Daoy (cell line): ENCODE results near the gene GRAP. TPM values are rescaled to one million over a fixed set of nuclear protein-coding genes. Genes with fewer than 3 reads are reported as not detected.
"Not testable (repeated sequence)": the region's sequence is repeated elsewhere in the genome, so short reads cannot be mapped to it uniquely, and the experiment has no call there.

ENCODE experiments used
- DNase-seq: peaks from one replicate; pipeline ENCODE4 v3.0.0-alpha.2; 2015; ENCODE audit warnings: low read depth
- total RNA-seq: library from RNA; depleted of rRNA; stranded (reverse); fragments of >200 nt; shearing (Covaris generic); gene quantifications from 2 replicates; pipeline ENCODE4 v1.2.3, GENCODE V29; 2014

GRAP gene
- total RNA-seq, 1 experiment from 2014 or later = not detected

DNA sequence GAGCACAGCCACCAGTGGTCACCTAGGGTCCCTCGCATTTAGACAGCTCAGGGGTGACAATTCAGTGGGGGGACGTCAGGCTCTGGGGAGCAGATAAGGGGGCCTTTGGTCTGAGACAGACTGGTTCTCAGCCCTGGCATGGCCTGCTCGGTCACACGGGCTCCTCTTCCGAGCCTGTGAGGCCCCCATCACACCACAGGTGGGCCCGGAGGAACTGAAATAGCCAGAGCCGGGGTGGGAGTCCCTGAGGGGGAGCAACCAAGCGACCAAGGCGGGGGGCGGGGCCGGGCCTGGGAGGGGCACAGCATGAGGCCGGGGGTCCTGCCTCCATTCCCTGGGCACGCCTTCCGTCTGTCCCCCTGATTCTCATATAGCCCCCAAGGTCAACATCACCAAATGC is 4.4 kb downstream of the GRAP start:
- DNase-seq = not testable (repeated sequence)

DNA sequence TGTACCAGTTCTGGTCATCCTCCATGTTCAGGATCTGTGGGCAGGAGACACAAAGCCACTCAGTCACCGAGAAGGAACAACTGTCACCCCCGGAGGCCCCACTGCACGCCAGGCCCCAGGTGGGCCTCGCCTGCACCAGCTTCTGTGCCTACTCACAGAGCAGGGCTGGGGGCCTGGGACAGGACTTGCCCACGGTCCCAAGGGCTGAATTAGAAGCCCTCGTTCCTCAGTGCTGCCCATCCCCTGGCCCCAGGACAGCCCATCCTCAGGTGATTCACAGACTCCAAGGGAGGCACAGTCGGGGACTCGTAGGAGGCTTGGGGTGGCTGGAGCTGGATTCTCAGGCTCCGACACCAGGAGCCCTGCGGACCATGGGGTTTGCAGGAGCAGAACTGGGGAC is 4.9 kb downstream of the GRAP start:
- DNase-seq = not testable (repeated sequence)

DNA sequence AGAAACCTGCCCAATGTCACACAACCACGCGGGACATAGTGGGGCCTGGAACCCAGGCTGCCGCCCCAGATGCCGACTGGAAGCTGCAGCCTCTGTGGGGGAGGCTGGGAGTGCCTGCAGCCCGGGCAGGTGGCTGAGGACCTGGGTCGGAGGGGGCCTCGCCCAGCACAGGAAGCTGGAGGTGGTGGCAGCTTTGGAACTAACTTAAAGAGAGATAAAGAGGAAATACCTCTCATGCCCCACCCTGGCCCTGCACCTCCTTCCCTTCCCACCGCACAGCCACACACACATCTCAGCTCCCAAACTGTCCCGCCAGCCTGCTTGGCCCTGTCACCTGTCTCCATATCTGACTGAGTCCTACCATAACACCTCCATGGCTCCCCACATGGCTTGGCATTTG is 6.4 kb downstream of the GRAP start:
- DNase-seq = not testable (repeated sequence)

DNA sequence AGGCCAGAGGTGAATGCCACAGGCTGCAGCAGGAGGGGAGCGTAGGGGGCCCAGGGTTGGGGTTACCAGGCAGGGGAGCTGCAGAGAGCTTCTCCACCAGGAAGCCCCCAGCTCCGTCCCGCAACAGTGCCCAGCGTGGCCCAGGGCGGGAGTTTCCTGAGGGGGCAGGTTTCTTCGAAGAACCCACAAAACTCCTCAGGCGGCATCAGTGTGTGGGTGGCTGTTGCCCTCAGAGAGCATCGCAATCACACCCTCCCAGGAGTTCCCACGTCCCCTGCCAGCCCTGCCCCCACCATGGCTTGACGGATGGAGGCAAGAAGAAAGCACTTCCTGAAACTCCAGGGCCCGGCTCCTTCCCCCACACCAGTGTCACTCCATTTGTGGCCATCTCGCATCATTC is 8.0 kb downstream of the GRAP start:
- not testable (repeated sequence) for DNase-seq

DNA sequence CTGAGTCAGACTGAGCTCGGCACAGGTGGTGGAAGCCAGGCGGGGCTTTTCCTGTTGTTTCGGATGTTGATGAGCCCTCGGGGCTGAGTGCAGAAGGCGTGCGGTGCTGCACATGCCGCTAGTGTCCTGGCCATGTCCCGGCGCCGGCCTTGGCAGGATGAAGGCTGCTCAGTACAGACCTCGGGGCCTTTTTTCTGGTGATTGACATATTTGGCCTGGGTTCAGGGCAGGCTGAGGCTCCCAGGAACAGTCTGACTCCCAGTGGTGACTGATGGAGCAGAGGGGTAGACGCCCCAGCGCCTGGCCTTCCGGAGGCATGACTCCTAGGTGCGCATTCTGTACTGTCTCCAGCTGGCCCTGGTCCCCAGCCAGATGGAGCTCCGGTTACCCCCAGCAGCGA is 8.8 kb downstream of the GRAP start:
- DNase-seq = not testable (repeated sequence)

DNA sequence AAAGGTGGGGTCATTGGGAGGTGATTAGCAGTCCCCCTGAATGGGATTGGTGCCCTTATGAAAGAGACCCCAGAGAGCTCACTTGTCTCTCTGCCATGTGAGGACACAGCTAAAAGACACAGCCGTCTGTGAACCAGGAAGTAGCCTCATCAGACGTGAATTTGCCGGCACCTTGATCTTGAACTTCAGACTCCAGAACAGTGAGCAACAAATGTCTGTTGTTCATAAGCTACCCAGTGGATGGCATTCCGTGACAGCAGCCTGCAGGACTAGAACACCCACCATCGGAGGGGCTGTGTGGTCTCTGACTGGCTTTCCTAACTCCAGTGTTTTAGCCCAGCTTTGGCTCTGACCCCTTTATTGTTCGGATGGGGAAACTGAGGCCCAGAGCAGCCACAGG is 9.2 kb downstream of the GRAP start:
- not testable (repeated sequence) for DNase-seq

DNA sequence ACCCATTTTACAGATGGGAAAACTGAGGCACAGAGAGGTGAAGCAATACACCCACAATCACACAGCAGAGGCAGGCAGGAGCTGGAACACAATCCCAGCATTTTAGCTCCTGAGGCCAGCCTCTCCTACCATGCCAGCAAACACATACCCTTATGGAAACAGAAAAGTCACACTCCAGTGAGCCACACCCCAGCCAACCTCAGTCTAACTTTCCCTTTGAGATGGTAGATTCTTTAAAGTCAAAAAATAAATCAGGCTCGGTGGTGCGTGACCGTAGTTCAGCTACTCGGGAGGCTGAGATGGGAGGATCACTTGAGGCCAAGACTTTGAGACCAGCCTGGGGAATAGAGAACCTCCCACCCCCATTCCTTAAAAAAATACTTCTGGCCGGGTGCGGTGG is 10.6 kb downstream of the GRAP start:
- not testable (repeated sequence) for DNase-seq

DNA sequence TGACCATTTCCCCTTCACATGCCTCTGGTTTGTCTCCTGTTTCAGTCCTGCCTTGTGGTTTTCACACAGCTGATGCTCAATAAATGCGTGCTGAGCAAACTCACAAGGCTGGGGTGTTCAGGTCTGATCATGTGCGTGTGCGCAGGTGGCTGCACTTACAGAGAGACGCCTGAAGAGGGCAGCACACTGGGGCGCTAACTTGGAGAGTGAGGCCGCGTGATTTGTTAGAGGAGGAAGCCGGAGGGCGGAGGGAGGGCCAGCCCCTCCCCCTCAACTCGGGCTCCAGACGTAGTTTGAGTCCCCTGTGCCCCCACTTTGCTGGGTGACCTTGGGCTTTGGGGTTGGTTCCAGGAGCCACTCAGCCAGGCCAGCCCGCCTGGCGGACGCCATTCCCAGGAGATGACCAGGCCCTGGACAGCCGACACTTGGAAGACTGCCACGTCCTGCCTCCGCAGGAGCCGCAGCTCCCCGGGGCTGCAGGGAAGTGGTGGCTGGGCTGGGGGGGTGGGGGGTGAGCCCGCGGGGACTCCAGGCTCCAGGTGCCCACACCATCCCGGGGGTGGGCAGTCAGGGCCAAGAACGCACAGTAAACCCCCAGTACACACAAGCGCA is 14.3 kb downstream of the GRAP start:
- DNase-seq = not testable (repeated sequence)

DNA sequence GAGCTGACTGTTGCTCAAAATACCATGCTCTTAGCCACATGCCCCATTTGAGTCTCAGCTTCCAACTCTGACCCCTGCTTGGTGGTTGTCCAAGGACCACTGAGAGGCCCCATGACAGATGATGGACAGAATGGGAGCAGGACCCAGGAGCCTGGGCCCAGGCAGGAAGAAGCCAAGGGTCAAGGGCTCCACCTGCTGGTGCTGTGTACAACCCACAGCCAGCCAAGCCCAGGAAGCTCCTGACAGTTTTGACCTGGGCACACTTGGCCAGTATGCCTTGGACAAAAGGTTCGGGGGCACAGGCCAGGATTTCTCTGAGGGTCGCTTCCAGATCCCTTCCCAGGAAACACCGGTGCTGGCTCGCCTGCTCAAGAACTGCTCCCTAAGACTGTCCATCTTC is 15.0 kb downstream of the GRAP start:
- not testable (repeated sequence) for DNase-seq

DNA sequence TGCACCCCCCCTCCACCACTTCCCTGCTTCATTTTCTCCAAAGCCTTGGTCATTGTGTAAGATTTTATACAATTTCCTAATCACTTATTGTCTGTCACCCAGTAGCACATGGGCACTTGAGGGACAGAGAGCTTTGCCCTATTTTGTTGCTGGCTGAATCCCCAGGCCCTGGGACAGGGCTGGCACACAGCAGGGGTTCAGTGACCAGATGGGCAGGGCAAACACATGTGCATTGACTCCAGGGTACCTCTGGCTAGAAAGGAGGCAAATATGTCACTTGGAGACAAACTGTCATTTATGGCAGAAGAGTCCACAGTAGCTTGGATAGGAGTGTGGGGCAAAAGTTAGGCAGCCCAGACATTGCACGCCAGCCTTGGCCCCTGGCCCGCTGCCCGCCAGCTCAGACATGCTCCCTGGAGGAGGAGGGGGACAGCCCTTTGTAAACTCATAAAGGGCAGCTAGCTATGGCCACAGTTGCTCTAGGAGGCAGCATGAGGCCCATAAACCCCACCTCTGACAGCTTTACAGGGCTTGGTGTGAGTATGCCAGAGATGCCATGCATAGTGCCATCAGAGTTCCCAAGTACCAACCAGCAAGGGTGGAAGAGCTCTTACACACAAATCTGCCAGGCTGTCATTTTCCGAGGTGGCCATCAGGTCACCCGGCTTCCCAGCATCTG is 15.8 kb downstream of the GRAP start:
- DNase-seq = not testable (repeated sequence)

DNA sequence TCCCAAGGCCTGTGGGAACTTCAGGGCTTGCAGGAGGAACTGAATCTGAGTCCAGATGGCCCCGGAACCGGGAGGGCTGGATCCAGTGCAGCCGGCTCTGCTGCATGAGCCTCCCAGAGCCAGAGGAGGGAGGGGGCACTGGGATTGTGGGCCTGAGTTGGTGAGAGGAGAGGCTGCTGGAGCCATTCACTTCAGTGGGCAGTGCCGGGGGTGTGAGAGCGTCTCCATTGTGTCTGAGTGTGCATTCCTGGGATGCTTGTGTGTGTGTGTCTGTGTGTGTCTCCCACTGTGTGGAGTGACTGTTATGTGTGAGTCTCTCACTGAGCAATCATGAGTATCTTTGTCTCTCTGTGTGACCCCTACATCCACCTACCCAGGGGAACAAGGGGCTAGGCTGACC is 17.0 kb downstream of the GRAP start:
- DNase-seq = not testable (repeated sequence)

DNA sequence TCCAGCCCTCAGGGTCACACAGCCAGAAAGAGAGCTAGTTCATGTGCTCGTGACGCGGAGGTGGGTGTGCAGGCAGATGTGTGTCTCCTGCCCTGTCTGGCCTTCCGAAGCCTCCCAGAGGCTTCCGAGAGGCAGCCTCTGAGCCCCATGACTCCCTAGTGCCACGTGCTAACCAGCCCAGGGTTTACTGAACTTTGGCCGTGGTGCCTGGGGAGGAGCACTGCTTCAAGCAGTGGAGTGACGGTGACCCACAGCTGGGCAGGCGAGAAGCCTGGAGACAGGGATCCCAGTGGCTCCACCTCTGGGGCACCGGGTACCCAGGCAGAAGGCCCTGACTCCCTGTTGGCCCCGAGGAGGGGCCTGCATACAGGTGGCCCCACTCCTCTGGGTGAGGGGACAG is 18.1 kb downstream of the GRAP start:
- DNase-seq = not testable (repeated sequence)

DNA sequence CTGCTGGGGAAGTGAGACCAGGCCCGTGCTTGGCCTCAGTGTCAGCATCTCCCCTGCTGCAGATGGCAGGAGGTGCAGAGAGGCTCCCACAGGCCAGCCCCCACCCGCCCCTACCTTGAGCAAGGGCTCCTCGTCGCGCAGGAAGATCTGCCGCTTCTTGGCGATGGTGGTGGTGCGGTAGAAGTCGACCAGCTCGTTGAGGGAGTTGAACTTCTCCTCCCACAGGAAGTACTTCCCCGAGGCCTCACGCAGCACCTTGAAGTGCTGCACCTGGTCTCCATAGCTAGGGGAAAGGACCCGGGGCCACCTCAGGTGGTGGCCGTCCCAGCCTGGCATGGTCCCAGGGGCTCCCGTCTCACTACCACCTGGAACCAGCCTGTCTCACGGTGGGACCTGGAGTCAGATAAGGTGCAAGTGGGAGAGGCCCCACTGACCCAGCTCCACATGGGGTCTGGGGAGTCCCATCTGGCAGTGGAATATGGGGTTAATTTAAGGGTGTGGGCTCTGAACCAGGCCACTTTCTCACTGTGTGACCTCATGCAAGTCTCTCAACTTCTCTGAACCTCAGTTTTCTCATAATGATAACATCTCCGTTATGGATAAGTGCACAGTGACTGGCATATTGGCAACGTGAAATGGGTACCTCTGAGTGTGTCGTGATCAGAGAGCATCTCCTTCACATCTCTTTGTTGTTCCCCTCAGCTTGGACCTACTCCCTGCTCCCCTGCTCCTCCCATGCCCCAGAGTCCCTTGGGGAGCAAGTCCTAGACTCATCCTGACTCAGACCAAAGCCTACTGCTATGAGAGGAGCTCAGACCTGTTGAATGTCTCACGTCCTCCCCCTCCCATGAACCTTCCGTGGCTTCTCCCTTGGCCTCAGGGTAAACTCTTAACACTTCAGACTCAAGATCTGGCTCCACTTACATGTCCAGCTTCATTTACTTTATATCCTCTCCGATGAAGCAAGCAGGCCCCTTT is 22.4 kb downstream of the GRAP start:
- DNase-seq = peak; percentile 51

DNA sequence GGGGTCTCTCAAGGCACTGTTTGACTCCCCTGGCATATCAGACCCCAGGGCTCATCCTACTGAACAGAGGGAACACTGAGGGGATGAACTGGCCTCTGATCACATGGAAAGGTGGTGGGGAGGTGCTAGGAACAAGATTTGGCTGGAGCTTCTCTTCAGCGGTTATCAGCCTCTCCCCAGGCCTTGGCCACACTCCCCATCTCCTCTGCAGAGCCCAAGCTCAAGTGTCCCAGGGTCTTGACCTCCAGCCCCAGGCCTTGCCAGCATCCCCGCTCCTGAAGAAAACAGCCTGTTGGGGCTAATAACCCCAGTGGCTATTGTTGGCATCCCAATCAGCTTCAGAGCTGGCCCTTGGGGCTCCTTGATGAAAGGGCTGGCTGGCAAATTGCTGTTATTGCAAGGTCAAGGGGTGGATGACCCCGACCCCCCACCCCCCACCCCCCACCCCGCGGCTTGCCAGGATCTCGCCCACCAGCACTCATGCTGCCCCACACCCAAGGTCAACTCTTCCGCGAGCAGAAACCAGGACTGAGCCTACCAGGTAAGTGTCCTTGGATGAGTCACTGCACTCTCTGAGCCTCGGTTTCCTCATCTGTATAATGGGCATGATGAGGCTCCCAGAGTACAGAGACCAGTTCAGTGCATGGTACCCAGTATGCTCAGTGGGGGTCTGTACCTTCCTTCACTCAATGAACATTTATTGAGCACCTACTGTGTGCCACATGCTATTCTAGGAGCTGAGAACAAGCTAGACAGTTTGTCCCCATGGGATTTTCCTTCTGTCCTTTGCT is 23.4 kb downstream of the GRAP start:
- no peak for DNase-seq

DNA sequence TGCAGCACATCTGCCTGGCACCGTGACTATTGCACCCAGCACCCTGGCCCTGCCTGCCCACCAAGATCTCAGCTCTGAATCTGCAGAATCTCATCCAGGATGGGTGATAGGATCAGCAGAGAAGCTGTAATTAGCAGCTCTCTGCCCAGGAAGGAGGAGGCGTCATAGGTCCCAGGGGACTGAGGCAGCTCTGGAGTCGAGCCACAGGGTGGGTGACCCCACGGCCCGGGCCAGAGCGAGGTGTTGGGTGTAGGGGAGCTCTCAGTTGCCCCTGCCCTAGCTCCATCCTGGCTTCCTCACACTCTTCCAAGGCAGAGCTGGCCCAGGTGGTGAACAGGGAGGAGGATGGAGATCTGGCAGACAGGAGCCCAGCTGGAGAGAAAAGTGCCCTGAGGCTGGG is 24.0 kb downstream of the GRAP start:
- DNase-seq = no peak

DNA sequence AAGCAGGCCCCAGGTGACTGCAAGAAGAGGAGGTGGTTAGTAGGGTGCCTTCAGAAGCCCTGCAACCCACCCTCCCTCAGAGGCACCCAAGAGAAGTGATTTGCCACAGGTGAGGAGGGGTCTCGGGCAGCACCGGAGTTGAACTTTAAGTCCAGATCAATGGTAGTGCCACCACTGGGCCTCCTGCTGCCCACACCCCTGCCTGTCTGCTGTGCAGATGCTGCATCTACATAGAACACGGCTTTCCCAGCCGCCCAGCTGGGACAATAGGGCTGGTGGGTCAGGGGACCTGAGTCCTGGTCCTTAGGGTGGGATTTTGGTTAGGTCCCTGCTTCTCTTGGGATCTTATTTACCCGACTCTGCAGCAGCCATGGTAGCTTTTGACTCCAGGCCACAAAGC is 24.6 kb downstream of the GRAP start:
- DNase-seq = no peak

DNA sequence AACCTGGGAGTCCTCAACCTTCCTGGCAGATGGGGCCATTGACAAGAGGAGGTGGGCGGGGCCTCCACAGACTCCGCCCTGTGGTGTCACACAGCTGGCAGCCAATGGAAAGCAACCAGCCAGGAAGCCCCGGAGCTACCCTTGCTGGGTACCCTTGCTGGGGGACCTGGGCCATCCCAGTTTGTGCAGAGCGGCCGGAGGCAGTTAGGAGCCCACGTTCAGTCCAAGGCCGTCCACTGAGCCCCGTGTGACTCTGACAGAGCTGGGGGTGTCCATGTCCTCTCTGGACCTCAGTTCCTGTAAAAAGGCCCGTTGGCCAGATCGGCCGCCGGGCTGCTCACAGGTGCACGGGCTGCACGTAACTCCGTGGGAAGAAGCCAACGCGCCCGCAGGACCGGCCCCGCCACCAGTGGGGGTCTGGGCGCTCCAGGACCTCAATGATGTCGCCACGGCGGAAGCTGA is 25.1 kb downstream of the GRAP start:
- peak; percentile 53 for DNase-seq

DNA sequence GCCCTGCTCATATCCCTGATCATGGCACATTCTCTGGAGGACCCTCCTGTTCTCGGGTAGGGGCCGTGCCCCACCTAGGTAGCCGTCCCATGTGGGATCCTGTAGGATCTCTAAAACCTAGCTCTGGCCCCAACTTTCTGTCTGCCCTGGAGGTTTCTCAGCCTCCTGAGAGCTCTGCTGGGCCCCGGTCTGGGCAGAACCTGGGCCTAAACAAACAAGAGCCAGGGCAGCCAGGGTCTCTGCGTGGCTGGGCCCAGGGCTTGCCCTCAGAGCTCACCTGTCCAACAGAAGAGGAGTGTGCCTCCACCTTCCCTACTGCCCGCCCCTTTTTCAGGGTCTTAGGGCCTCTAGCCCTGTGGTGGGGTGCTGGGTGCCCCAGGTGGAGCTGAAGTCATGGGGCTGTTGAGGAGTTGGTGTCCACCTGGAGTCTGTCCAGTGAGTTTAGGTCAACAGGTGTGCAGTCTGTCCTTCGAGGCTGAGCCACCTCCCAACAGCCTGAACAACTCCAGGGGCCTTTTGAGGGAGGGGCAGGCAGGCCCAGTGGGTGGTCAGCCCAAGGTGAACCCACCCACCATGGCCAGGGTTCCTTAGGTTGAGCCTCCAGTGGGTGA is 25.6 kb downstream of the GRAP start:
- not testable (repeated sequence) for DNase-seq

DNA sequence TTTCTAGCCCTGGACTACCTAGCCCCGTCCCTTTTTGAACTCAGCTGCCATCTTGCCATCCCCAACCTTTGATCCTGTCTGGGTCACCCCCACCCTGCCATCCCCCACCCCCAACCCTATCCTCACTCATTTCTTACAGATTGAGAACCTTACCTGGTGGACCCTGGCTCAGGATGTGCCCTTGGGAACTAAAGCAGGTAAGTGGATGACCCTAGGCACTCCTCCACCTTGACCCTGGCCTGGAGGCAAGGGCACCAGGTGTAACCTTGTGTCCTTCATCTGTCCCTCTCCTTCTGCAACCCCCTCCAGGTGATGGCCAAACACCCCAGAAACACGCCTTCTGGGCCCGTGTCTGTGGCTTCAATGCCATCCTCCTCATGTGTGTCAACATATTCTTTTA is 26.7 kb downstream of the GRAP start:
- DNase-seq = no peak

DNA sequence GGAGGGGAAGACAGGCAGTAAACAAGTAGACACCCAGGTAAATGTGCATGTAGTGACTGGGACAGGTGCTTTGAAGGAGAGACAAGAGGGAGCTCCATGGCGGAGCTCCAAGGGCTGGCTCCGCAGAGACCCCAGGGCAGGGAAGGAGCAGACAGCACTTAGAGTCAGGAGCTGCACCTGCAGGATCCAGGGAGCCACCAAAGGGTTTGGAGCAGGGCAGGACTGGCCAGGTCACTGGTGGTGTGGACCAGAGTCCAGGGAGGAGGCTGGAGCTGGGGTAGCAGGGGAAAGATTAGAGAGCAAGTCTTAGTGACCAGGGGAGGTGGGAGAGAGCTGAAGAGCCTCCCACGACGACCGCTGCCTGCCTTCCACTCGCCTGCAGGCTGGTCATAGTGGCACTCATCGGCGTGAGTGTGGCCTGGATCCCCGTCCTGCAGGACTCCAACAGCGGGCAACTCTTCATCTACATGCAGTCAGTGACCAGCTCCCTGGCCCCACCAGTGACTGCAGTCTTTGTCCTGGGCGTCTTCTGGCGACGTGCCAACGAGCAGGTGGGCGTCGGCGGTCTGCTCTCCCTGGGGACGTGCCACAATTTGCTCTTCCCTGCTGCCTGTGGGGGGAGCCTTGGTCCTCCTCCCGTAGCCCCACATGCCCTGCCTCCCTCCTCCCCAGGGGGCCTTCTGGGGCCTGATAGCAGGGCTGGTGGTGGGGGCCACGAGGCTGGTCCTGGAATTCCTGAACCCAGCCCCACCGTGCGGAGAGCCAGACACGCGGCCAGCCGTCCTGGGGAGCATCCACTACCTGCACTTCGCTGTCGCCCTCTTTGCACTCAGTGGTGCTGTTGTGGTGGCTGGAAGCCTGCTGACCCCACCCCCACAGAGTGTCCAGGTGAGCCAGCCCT is 27.5 kb downstream of the GRAP start:
- no peak for DNase-seq
